ENCODE results near the gene SLC48A1.
"Not testable (repeated sequence)": the region's sequence is repeated elsewhere in the genome, so short reads cannot be mapped to it uniquely, and the experiment has no call there.

Gene SLC48A1

GRCh38 chr12:47791351-47791746, 18.3 kb downstream of the SLC48A1 start:
- DNase-seq (ENCODE audit: low read depth in 2 of 2), result no peak

- no peak for DNase-seq (ENCODE audit: low read depth in 2 of 2)
Measured at GRCh38 chr12:47791874-47792273, 18.8 kb downstream of the SLC48A1 start.

GRCh38 chr12:47793015-47793681, 20.1 kb downstream of the SLC48A1 start:
- no peak for DNase-seq (ENCODE audit: low read depth in 2 of 2)

- no peak for DNase-seq (ENCODE audit: low read depth in 2 of 2)
Measured at GRCh38 chr12:47794679-47795078, 21.6 kb downstream of the SLC48A1 start.

- no peak for DNase-seq (ENCODE audit: low read depth in 2 of 2)
Measured at GRCh38 chr12:47795121-47795813, 22.2 kb downstream of the SLC48A1 start.

- DNase-seq (ENCODE audit: low read depth in 2 of 2), result no peak
Measured at GRCh38 chr12:47795814-47796411, 22.9 kb downstream of the SLC48A1 start.

GRCh38 chr12:47797441-47797840, 24.4 kb downstream of the SLC48A1 start:
- no peak for DNase-seq (ENCODE audit: low read depth in 2 of 2)

GRCh38 chr12:47798382-47798948, 25.4 kb downstream of the SLC48A1 start:
- no peak for DNase-seq (ENCODE audit: low read depth in 2 of 2)

- no peak for DNase-seq (ENCODE audit: low read depth in 2 of 2)
Measured at GRCh38 chr12:47799357-47799955, 26.4 kb downstream of the SLC48A1 start.

GRCh38 chr12:47800582-47800981, 27.5 kb downstream of the SLC48A1 start:
- DNase-seq (ENCODE audit: low read depth in 2 of 2), result no peak

- DNase-seq (ENCODE audit: low read depth in 2 of 2), result no peak
Measured at GRCh38 chr12:47801170-47801903, 28.3 kb downstream of the SLC48A1 start.

GRCh38 chr12:47801904-47802246, 28.8 kb downstream of the SLC48A1 start:
- no peak for DNase-seq (ENCODE audit: low read depth in 2 of 2)

- DNase-seq (ENCODE audit: low read depth in 2 of 2), result no peak
Measured at GRCh38 chr12:47802312-47802711, 29.3 kb downstream of the SLC48A1 start.

- no peak for DNase-seq (ENCODE audit: low read depth in 2 of 2)
Measured at GRCh38 chr12:47803191-47803875, 30.3 kb downstream of the SLC48A1 start.

GRCh38 chr12:47804171-47804570, 31.1 kb downstream of the SLC48A1 start:
- DNase-seq (ENCODE audit: low read depth in 2 of 2), result no peak

- DNase-seq (ENCODE audit: low read depth in 2 of 2), result no peak
Measured at GRCh38 chr12:47805417-47805816, 32.4 kb downstream of the SLC48A1 start.

- DNase-seq (ENCODE audit: low read depth in 2 of 2), result no peak
Measured at GRCh38 chr12:47807338-47807737, 34.3 kb downstream of the SLC48A1 start.

- peak; percentile 71 to 81 for DNase-seq (ENCODE audit: low read depth in 2 of 2)
Measured at GRCh38 chr12:47808050-47808449, 35.0 kb downstream of the SLC48A1 start.

- DNase-seq (ENCODE audit: low read depth in 2 of 2), result peak in 1 of 2 donors; percentile 40
Measured at GRCh38 chr12:47808574-47809365, 35.7 kb downstream of the SLC48A1 start.

- not testable (repeated sequence) for DNase-seq (ENCODE audit: low read depth in 2 of 2)
Measured at GRCh38 chr12:47809518-47809917, 36.5 kb downstream of the SLC48A1 start.

Data from stimulated activated CD8-positive, alpha-beta memory T cell treated with anti-CD3 and anti-CD28 coated beads, Interleukin-7, amount 100 ng/mL, for 4 hours (primary cell).